HCT116 (cell line): ENCODE results near the gene TFDP1. TPM values are rescaled to one million over a fixed set of nuclear protein-coding genes. Genes with fewer than 3 reads are reported as not detected.

ENCODE experiments used
- ATAC-seq: fragments of 200-7000 bp; cut with Tn5 transposase; 2 replicates; pipeline ENCODE4 v1.9.1; 2020; ENCODE audit warnings: mild to moderate bottlenecking, moderate library complexity
- BruUV-seq: library from RNA; stranded (reverse); fragments of 400-500 nt; replicated peaks from 2 replicates; lab custom pipeline; 2021; lab: Mats Ljungman, UMichigan
- CTCF ChIA-PET: fragments of 300-600 bp; sonication (Branson Sonifier 250); formaldehyde crosslinking; loops from one replicate; lab custom pipeline; 2021; ENCODE audit warnings: antibody characterized with exemption; lab: Charles Lee
- POLR2A ChIA-PET: fragments of 300-600, 350-600 bp; sonication (Branson Sonifier 250); formaldehyde crosslinking; loops from one replicate; lab custom pipeline; 2021; ENCODE audit warnings: antibody characterized with exemption; lab: Charles Lee
- RAD21 ChIA-PET, 2 experiments: fragments of 300-600 bp; sonication (Branson Sonifier 250); formaldehyde crosslinking; loops; one replicate each; lab custom pipeline; 2023; ENCODE audit warnings: low total read pairs in 2 of 2; ENCODE audit not compliant: uncharacterized antibody in 2 of 2, unreplicated experiment in 2 of 2, low non-redundant PET in 1 of 2; lab: Charles Lee
- DNase-seq: peaks from one replicate; pipeline ENCODE4 v3.0.0-alpha.2; 2010; ENCODE audit warnings: low read depth, low spot score
- H2AFZ ChIP-seq: fragments of 200-600 bp; shearing (Covaris generic), sonication (generic); 2 replicates; pipeline ENCODE4 v1.6.1; 2017; ENCODE audit warnings: low read depth, mixed run types, mixed read lengths, antibody characterized with exemption, low read length; ENCODE audit not compliant: poor library complexity, severe bottlenecking
- H3K27ac ChIP-seq: 2 replicates; pipeline ENCODE4 v1.5.1; 2012; ENCODE audit warnings: low read depth, low read length
- H3K27me3 ChIP-seq: fragments of 200-600 bp; sonication (generic); 2 replicates; pipeline ENCODE4 v1.6.1; 2016; ENCODE audit warnings: mixed run types, low read length, mixed read lengths; ENCODE audit not compliant: insufficient read depth
- H3K36me3 ChIP-seq, 2 experiments: fragments of 200-500 bp in 1 of 2; fragments of 200-600 bp in 1 of 2; sonication (Bioruptor generic) in 1 of 2; sonication (generic) in 1 of 2; 2 replicates each; pipeline versions ENCODE4 v1.5.1 to v1.6.1; 2014 to 2016; ENCODE audit warnings: low read length in 2 of 2, inconsistent platforms in 1 of 2, mixed read lengths in 1 of 2, mixed run types in 1 of 2; ENCODE audit not compliant: insufficient read depth in 2 of 2, control insufficient read depth in 1 of 2
- H3K4me1 ChIP-seq, 2 experiments: fragments of 200-600 bp in 1 of 2; sonication (generic) in 1 of 2; 2 replicates each; pipeline versions ENCODE4 v1.5.1 to v1.6.1; 2012 to 2017; ENCODE audit warnings: low read length in 2 of 2, inconsistent platforms in 1 of 2, mild to moderate bottlenecking in 1 of 2, mixed read lengths in 1 of 2, mixed run types in 1 of 2, moderate library complexity in 1 of 2; ENCODE audit not compliant: insufficient read depth in 2 of 2, control insufficient read depth in 1 of 2
- H3K4me2 ChIP-seq: fragments of 200-600 bp; sonication (generic); 2 replicates; pipeline ENCODE4 v1.6.1; 2017; ENCODE audit warnings: mixed run types, low read length, mixed read lengths
- H3K4me3 ChIP-seq, 2 experiments: fragments of 200-600 bp in 1 of 2; sonication (generic) in 1 of 2; replicated peaks in 1 of 2; 2 replicates each; pipeline ENCODE4 v1.5.1; 2011 to 2016; ENCODE audit warnings: low read length in 2 of 2, control low read depth in 1 of 2, low read depth in 1 of 2, mild to moderate bottlenecking in 1 of 2, mixed read lengths in 1 of 2, mixed run types in 1 of 2
- H3K79me2 ChIP-seq: fragments of 200-600 bp; sonication (generic); 2 replicates; pipeline ENCODE4 v1.6.1; 2017; ENCODE audit warnings: mild to moderate bottlenecking, mixed run types, low read length, moderate library complexity, mixed read lengths; ENCODE audit not compliant: insufficient read depth
- H3K9ac ChIP-seq: fragments of 200-600 bp; sonication (generic); 2 replicates; pipeline ENCODE4 v1.6.1; 2016; ENCODE audit warnings: low read length, mixed read lengths
- H3K9me2 ChIP-seq: fragments of 200-600 bp; sonication (generic), shearing (Covaris generic); 2 replicates; pipeline ENCODE4 v1.6.1; 2017; ENCODE audit warnings: mixed run types, mild to moderate bottlenecking, moderate library complexity; ENCODE audit not compliant: insufficient read depth
- H3K9me3 ChIP-seq, 2 experiments: fragments of 200-500 bp in 1 of 2; fragments of 200-600 bp in 1 of 2; sonication (Bioruptor generic) in 1 of 2; sonication (generic) in 1 of 2; 2 replicates each; pipeline ENCODE4 v1.6.1; 2014 to 2017; ENCODE audit warnings: low read length in 2 of 2, mixed read lengths in 2 of 2, inconsistent platforms in 1 of 2, low read depth in 1 of 2, mild to moderate bottlenecking in 1 of 2, mixed run types in 1 of 2, moderate library complexity in 1 of 2; ENCODE audit not compliant: control insufficient read depth in 1 of 2, insufficient read depth in 1 of 2
- H4K20me1 ChIP-seq: fragments of 200-600 bp; sonication (generic), shearing (Covaris generic); 2 replicates; pipeline ENCODE4 v1.6.1; 2017; ENCODE audit warnings: mixed run types, mild to moderate bottlenecking, moderate library complexity; ENCODE audit not compliant: insufficient read depth
- CBX3 ChIP-seq: IDR thresholded peaks from 2 replicates; pipeline ENCODE4 v1.6.1; 2012; ENCODE audit warnings: low read depth
- CEBPB ChIP-seq: IDR thresholded peaks from 2 replicates; pipeline ENCODE4 v1.6.1; 2012; ENCODE audit warnings: low read depth
- CTCF ChIP-seq, 3 experiments: fragments of 200-600 bp in 1 of 3; sonication (generic) in 1 of 3; IDR thresholded peaks in 2 of 3; conservative IDR thresholded peaks in 1 of 3; 2 replicates each; pipeline ENCODE4 v1.5.1; 2012 to 2017; ENCODE audit warnings: low read depth in 2 of 3, low read length in 2 of 3, antibody characterized with exemption in 1 of 3, borderline replicate concordance in 1 of 3, control low read depth in 1 of 3, mild to moderate bottlenecking in 1 of 3, mixed read lengths in 1 of 3, mixed run types in 1 of 3, moderate library complexity in 1 of 3; ENCODE audit not compliant: insufficient read depth in 1 of 3
- EGR1 ChIP-seq: IDR thresholded peaks from 2 replicates; pipeline ENCODE4 v1.6.1; 2012; ENCODE audit warnings: low read depth
- EZH2 ChIP-seq: fragments of 200-600 bp; sonication (generic); IDR thresholded peaks from 2 replicates; pipeline ENCODE4 v1.6.1; 2017; ENCODE audit warnings: antibody characterized with exemption, mixed run types
- JUND ChIP-seq: IDR thresholded peaks from 2 replicates; pipeline ENCODE4 v1.6.1; 2012
- POLR2A ChIP-seq: IDR thresholded peaks from 2 replicates; pipeline ENCODE4 v1.7.0; 2011; ENCODE audit warnings: borderline replicate concordance; ENCODE audit not compliant: insufficient read depth, insufficient read length; ENCODE audit errors: extremely low read depth
- POLR2AphosphoS5 ChIP-seq: IDR thresholded peaks from 2 replicates; pipeline ENCODE4 v1.6.1; 2011; ENCODE audit warnings: mild to moderate bottlenecking, low read depth, low read length, moderate library complexity
- RAD21 ChIP-seq: IDR thresholded peaks from 2 replicates; pipeline ENCODE4 v1.6.1; 2012; ENCODE audit warnings: low read depth, mild to moderate bottlenecking
- SIN3A ChIP-seq: IDR thresholded peaks from 2 replicates; pipeline ENCODE4 v1.6.1; 2012; ENCODE audit warnings: low read depth
- SRF ChIP-seq: IDR thresholded peaks from 2 replicates; pipeline ENCODE4 v1.6.1; 2012; ENCODE audit warnings: low read depth
- YY1 ChIP-seq: IDR thresholded peaks from 2 replicates; pipeline ENCODE4 v1.6.1; 2011; ENCODE audit warnings: low read length, low read depth, moderate library complexity, mild to moderate bottlenecking; ENCODE audit not compliant: insufficient replicate concordance; ENCODE audit errors: extremely low read depth
- ZBTB33 ChIP-seq: IDR thresholded peaks from 2 replicates; pipeline ENCODE4 v1.6.1; 2011; ENCODE audit warnings: mild to moderate bottlenecking, low read length, moderate library complexity; ENCODE audit not compliant: insufficient replicate concordance; ENCODE audit errors: extremely low read depth
- ZFX ChIP-seq: fragments of 450-650 bp; IDR thresholded peaks from 2 replicates; pipeline ENCODE4 v1.6.1; 2017
- ZNF274 ChIP-seq: fragments of 200-500 bp; sonication (Bioruptor generic); IDR thresholded peaks from 2 replicates; pipeline ENCODE4 v1.6.1; 2014; ENCODE audit warnings: mild to moderate bottlenecking, low read depth, low read length, inconsistent platforms
- intact Hi-C: fragments of 100-400 bp; cut with micrococcal nuclease; formaldehyde crosslinking; loops from 2 replicates; pipeline ENCODE4 v1.10.0; 2022
- total RNA-seq: library from RNA; stranded (reverse); gene quantifications from one replicate; pipeline ENCODE4 v1.2.1, GENCODE V29; 2021; ENCODE audit not compliant: unreplicated experiment
- TF ChIP-seq, protein P1 (sequence below): IDR thresholded peaks from 2 replicates; pipeline ENCODE4 v1.6.1; 2012; ENCODE audit warnings: low read depth

Gene TFDP1
- total RNA-seq, 1 experiment from 2014 or later = 169 TPM

DNA sequence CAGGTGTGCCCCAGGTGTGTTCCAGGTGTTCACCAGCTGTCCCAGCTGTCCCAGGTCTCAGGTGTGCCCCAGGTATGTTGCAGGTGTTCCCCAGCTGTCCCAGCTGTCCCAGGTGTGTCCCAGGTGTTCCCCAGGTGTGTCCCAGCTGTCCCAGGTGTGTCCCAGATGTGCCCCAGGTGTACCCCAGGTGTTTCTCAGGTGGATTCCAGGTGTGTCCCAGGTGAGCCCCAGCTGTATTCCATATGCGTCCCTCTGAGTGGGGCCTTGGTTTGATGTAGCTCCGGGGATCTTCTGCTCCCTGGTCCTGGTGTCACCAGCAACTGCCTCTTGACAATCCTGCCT, 81.7 kb downstream of the TFDP1 start:
- H3K27ac ChIP-seq = no peak overlapping the region
- no peak for TF ChIP-seq EZH2
- TF ChIP-seq ZBTB33 = no peak
- no peak for TF ChIP-seq YY1
- TF ChIP-seq CBX3 = no peak
- TF ChIP-seq EGR1 = no peak
- no peak for TF ChIP-seq SRF
- no peak for TF ChIP-seq RAD21
- TF ChIP-seq POLR2A = no peak
- TF ChIP-seq ZFX = no peak
- no peak for TF ChIP-seq SIN3A
- TF ChIP-seq POLR2AphosphoS5 = no peak
- no peak for TF ChIP-seq ZNF274
- no peak for TF ChIP-seq CEBPB
- TF ChIP-seq CTCF (IDR thresholded peaks at IDR 0.05 in 2 of 3, conservative IDR thresholded peaks at IDR 0.05 in 1 of 3; ENCODE audit: borderline replicate concordance in 1 of 3, insufficient read depth in 1 of 3, low read depth in 2 of 3, low read length in 2 of 3) = no peak
- TF ChIP-seq, protein P1, sequence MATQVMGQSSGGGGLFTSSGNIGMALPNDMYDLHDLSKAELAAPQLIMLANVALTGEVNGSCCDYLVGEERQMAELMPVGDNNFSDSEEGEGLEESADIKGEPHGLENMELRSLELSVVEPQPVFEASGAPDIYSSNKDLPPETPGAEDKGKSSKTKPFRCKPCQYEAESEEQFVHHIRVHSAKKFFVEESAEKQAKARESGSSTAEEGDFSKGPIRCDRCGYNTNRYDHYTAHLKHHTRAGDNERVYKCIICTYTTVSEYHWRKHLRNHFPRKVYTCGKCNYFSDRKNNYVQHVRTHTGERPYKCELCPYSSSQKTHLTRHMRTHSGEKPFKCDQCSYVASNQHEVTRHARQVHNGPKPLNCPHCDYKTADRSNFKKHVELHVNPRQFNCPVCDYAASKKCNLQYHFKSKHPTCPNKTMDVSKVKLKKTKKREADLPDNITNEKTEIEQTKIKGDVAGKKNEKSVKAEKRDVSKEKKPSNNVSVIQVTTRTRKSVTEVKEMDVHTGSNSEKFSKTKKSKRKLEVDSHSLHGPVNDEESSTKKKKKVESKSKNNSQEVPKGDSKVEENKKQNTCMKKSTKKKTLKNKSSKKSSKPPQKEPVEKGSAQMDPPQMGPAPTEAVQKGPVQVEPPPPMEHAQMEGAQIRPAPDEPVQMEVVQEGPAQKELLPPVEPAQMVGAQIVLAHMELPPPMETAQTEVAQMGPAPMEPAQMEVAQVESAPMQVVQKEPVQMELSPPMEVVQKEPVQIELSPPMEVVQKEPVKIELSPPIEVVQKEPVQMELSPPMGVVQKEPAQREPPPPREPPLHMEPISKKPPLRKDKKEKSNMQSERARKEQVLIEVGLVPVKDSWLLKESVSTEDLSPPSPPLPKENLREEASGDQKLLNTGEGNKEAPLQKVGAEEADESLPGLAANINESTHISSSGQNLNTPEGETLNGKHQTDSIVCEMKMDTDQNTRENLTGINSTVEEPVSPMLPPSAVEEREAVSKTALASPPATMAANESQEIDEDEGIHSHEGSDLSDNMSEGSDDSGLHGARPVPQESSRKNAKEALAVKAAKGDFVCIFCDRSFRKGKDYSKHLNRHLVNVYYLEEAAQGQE = no peak
- TF ChIP-seq JUND = no peak
- H3K4me1 ChIP-seq = no peaks in the 10 kb centered on the region
- no peaks in the 10 kb centered on the region for H3K79me2 ChIP-seq
- ChIA-PET CTCF (no interaction called here), POLR2A (no interaction called here), RAD21 (no interaction called here)
- DNase-seq = no peak
- no peaks in the 10 kb centered on the region for H3K36me3 ChIP-seq
- H3K27me3 ChIP-seq = no peaks in the 10 kb centered on the region
- intact Hi-C loops = no loop called here
- H3K4me3 ChIP-seq = no peak overlapping the region
- no peak overlapping the region for H3K9ac ChIP-seq
- H2AFZ ChIP-seq = no peak overlapping the region
- no peaks in the 10 kb centered on the region for H3K9me2 ChIP-seq
- BruUV-seq = no TSS peak
- ATAC-seq = no peak
- H3K9me3 ChIP-seq = no peaks in the 10 kb centered on the region
- H3K4me2 ChIP-seq = no peak overlapping the region
- H4K20me1 ChIP-seq = no peaks in the 10 kb centered on the region
